Parathyroid adenoma (tissue), 2 donors: ENCODE results near the gene ZRANB3.

Source experiments
- H2AFZ ChIP-seq: fragments of 300-600 bp; sonication (generic); one replicate; pipeline ENCODE4 v1.7.0; 2017; ENCODE audit warnings: antibody characterized with exemption, mild to moderate bottlenecking
- H3K27ac ChIP-seq: fragments of 300-600 bp; sonication (generic); one replicate; pipeline ENCODE4 v1.7.0; 2017
- H3K27me3 ChIP-seq: fragments of 300-600 bp; sonication (generic); one replicate; pipeline ENCODE4 v1.7.0; 2017; ENCODE audit warnings: low read length; ENCODE audit not compliant: control insufficient read depth, insufficient read depth
- H3K36me3 ChIP-seq: fragments of 300-600 bp; sonication (generic); one replicate; pipeline ENCODE4 v1.7.0; 2017; ENCODE audit warnings: low read length; ENCODE audit not compliant: control insufficient read depth, insufficient read depth
- H3K4me1 ChIP-seq: fragments of 300-600 bp; sonication (generic); one replicate; pipeline ENCODE4 v1.7.0; 2017; ENCODE audit warnings: control low read depth
- H3K4me2 ChIP-seq: fragments of 300-600 bp; sonication (generic); one replicate; pipeline ENCODE4 v1.7.0; 2017; ENCODE audit warnings: low read length
- H3K4me3 ChIP-seq: fragments of 300-600 bp; sonication (generic); one replicate; pipeline ENCODE4 v1.7.0; 2017; ENCODE audit warnings: low read depth, low read length
- H3K79me2 ChIP-seq: fragments of 300-600 bp; sonication (generic); one replicate; pipeline ENCODE4 v1.7.0; 2017; ENCODE audit warnings: control low read depth
- H3K9ac ChIP-seq: fragments of 300-600 bp; sonication (generic); one replicate; pipeline ENCODE4 v1.7.0; 2017; ENCODE audit warnings: mild to moderate bottlenecking
- H3K9me3 ChIP-seq: fragments of 300-600 bp; sonication (generic); one replicate; pipeline ENCODE4 v1.7.0; 2017; ENCODE audit warnings: low read length; ENCODE audit not compliant: control insufficient read depth
- CTCF ChIP-seq: fragments of 300-600 bp; sonication (generic); IDR thresholded peaks from one replicate; pipeline ENCODE4 v1.7.0; 2017; ENCODE audit warnings: antibody characterized with exemption, mild to moderate bottlenecking
- donor health status: primary hyperparathyroidism.

Gene ZRANB3

GRCh38 chr2:135557530-135557929 is 26.5 kb upstream of the ZRANB3 start:
- no peak overlapping the region for H3K4me2 ChIP-seq
- no peaks in the 10 kb centered on the region for H3K27me3 ChIP-seq
- no peaks in the 10 kb centered on the region for H3K9me3 ChIP-seq
- no peak overlapping the region for H3K4me3 ChIP-seq
- TF ChIP-seq CTCF, result no peak
- H3K4me1 ChIP-seq, result peaks cover 7% of the 10 kb centered on the region
- no peaks in the 10 kb centered on the region for H3K36me3 ChIP-seq
- no peak overlapping the region for H2AFZ ChIP-seq
- peaks cover 55% of the 10 kb centered on the region for H3K79me2 ChIP-seq
- no peak overlapping the region for H3K27ac ChIP-seq
- no peak overlapping the region for H3K9ac ChIP-seq

DNA sequence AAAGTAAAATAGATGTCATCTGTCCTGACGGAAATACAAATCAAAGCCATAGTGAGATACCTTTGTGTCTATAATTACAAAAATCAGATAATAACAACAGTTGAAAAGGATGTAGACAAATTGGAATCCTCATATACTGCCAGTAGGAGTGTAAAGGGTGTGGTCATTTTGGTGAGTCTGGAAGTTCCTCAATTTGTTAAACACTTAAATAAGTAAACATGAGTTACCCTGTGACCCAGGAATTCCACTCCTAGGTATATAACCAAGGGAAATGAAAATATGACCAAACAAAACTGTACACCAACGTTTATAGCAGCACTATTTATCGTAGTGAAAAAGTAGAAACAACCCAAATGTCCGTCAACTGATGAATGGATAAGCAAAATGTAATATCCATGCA is 24.3 kb upstream of the ZRANB3 start:
- Histone ChIP-seq H3K27me3 (no peaks in the 10 kb centered on the region), H3K4me1 (peaks cover 7% of the 10 kb centered on the region), H3K27ac (no peak overlapping the region), H3K4me2 (no peak overlapping the region), H3K79me2 (peaks cover 65% of the 10 kb centered on the region), H3K9me3 (no peaks in the 10 kb centered on the region), H2AFZ (no peak overlapping the region), H3K4me3 (no peak overlapping the region), H3K9ac (no peak overlapping the region), H3K36me3 (no peaks in the 10 kb centered on the region)
- no peak for TF ChIP-seq CTCF

- Histone ChIP-seq H3K9me3 (no peaks in the 10 kb centered on the region), H3K4me2 (no peak overlapping the region), H2AFZ (no peak overlapping the region), H3K27ac (no peak overlapping the region), H3K36me3 (no peaks in the 10 kb centered on the region), H3K4me3 (no peak overlapping the region), H3K27me3 (no peaks in the 10 kb centered on the region), H3K4me1 (peaks cover 5% of the 10 kb centered on the region), H3K79me2 (peaks cover 58% of the 10 kb centered on the region), H3K9ac (no peak overlapping the region)
- no peak for TF ChIP-seq CTCF
Observed at GRCh38 chr2:135552887-135553286, 21.9 kb upstream of the ZRANB3 start.

DNA sequence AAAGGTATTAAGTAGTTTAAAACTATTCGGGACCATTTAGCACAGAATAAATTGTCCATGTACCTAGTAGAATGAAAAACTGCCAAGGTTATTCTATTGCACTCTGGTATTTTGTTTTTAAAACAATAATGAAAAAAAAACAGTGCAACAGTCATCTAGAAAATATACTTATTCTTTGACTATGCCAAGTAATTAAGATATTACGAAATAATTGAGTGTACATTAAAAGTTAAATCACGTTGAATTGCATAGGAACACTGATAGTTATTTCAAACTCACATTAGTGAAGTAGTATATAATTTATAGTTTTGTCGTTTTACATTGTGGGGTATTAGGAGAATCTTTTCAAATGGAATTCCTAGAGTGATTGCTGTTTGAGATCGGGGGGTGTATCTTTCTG is 20.3 kb upstream of the ZRANB3 start:
- Histone ChIP-seq H2AFZ (no peak overlapping the region), H3K79me2 (peaks cover 55% of the 10 kb centered on the region), H3K27me3 (no peaks in the 10 kb centered on the region), H3K4me2 (no peak overlapping the region), H3K9ac (no peak overlapping the region), H3K4me1 (peaks cover 4% of the 10 kb centered on the region), H3K4me3 (no peak overlapping the region), H3K9me3 (no peaks in the 10 kb centered on the region), H3K36me3 (no peaks in the 10 kb centered on the region), H3K27ac (no peak overlapping the region)
- TF ChIP-seq CTCF, result no peak

- Histone ChIP-seq H3K4me3 (no peak overlapping the region), H2AFZ (no peak overlapping the region), H3K4me1 (peaks cover 14% of the 10 kb centered on the region), H3K79me2 (peaks cover 35% of the 10 kb centered on the region), H3K27ac (no peak overlapping the region), H3K36me3 (no peaks in the 10 kb centered on the region), H3K27me3 (no peaks in the 10 kb centered on the region), H3K9ac (no peak overlapping the region), H3K4me2 (no peak overlapping the region), H3K9me3 (no peaks in the 10 kb centered on the region)
- no peak for TF ChIP-seq CTCF
Observed at GRCh38 chr2:135547311-135547710, 16.3 kb upstream of the ZRANB3 start.
